Left lung (tissue), 10 donors: Measurements from ENCODE around the gene PRPF38B. TPM values are rescaled to one million over a fixed set of nuclear protein-coding genes. Genes with fewer than 3 reads are reported as not detected.

ENCODE experiments used
- ATAC-seq: fragments of 200-7000 bp; cut with Tn5 transposase; one replicate; pipeline ENCODE4 v1.9.1; 2020; ENCODE audit warnings: moderate library complexity
- DNase-seq, 4 donors: peaks; one replicate each; pipeline ENCODE4 v3.0.0-alpha.2; 2013 to 2020
- H3K27ac ChIP-seq, 2 donors: fragments of 200-600 bp; sonication (generic) in 1 of 2; one replicate each; pipeline versions ENCODE4 v1.5.0 to v1.8.0; 2020 to 2021
- H3K27me3 ChIP-seq, 2 donors: fragments of 200-600 bp; sonication (generic) in 1 of 2; one replicate each; pipeline versions ENCODE4 v1.5.0 to v1.8.0; 2020 to 2021
- H3K36me3 ChIP-seq, 2 donors: fragments of 200-600 bp; sonication (generic) in 1 of 2; one replicate each; pipeline versions ENCODE4 v1.5.0 to v1.8.0; 2020 to 2021
- H3K4me1 ChIP-seq, 2 donors: fragments of 200-600 bp; one replicate each; pipeline ENCODE4 v1.8.0; 2021
- H3K4me3 ChIP-seq, 2 donors: fragments of 200-600 bp; sonication (generic) in 1 of 2; one replicate each; pipeline versions ENCODE4 v1.5.0 to v1.8.0; 2020 to 2021; ENCODE audit warnings: mild to moderate bottlenecking in 1 of 2
- H3K9me3 ChIP-seq, 2 donors: fragments of 200-600 bp; sonication (generic) in 1 of 2; one replicate each; pipeline versions ENCODE4 v1.5.0 to v1.8.0; 2020 to 2021
- CTCF ChIP-seq, 2 donors: fragments of 200-600 bp; sonication (generic) in 1 of 2; IDR thresholded peaks; one replicate each; pipeline versions ENCODE4 v1.5.0 to v1.8.0; 2021; ENCODE audit warnings: antibody characterized with exemption in 2 of 2
- intact Hi-C, 2 donors: fragments of 100-400 bp; cut with DNase I; formaldehyde crosslinking; loops; one replicate each; pipeline versions ENCODE4 v1.11.2 to v1.14.2; 2022
- polyA plus RNA-seq, 6 donors: library from polyadenylated mRNA; unstranded; fragments of 120-200 nt; gene quantifications; one replicate each; pipeline ENCODE4 v1.2.1, GENCODE V29; 2013; ENCODE audit not compliant: insufficient read length in 6 of 6
- total RNA-seq, 2 donors: library from RNA; stranded (reverse); fragmentation: NEBNext Ultra II Directional; extraction: Animal tissue kit (Norgen Biotek cat#: 25700); gene quantifications; one replicate each; pipeline ENCODE4 v1.2.1, GENCODE V29; 2021
- donor health status: DM: no; HTN: yes; CAD: no.
- donor health status: DM: no; HTN: no; CAD: no.

PRPF38B gene
- total and polyA plus RNA-seq, 8 donors, result 24.7 to 95.5 (median 86.2) TPM

- Histone ChIP-seq H3K9me3 (no peaks in the 10 kb centered on the region), H3K4me3 (no peak overlapping the region), H3K4me1 (no peaks in the 10 kb centered on the region), H3K27ac (no peak overlapping the region), H3K27me3 (peaks cover 0 to 4% of the 10 kb centered on the region in 2 donors), H3K36me3 (no peaks in the 10 kb centered on the region)
- peak in 1 of 2 donors; percentile 16 for TF ChIP-seq CTCF (IDR thresholded peaks at IDR 0.05)
- no peak for ATAC-seq
- DNase-seq, result no peak
- intact Hi-C loops, result no loop called here
These were observed 16.9 kb downstream of the PRPF38B start for GRCh38 chr1:108708691-108709660.

GRCh38 chr1:108712606-108713150, 20.6 kb downstream of the PRPF38B start, which contains the start of gene FNDC7:
Gene FNDC7 (plus strand): TSS chr1:108712908. CDS start chr1:108712934, 26 bp downstream.
- no peak for DNase-seq
- no peak for ATAC-seq
- H3K36me3 ChIP-seq, result no peaks in the 10 kb centered on the region
- no peaks in the 10 kb centered on the region for H3K9me3 ChIP-seq
- intact Hi-C loops, result no loop called here
- H3K27ac ChIP-seq, result no peak within 1 kb of the TSS
- H3K27me3 ChIP-seq, result peaks cover 0 to 5% of the 10 kb centered on the region in 2 donors
- TF ChIP-seq CTCF (IDR thresholded peaks at IDR 0.05), result no peak
- H3K4me3 ChIP-seq, result no peak within 1 kb of the TSS
- no peaks in the 10 kb centered on the region for H3K4me1 ChIP-seq

GRCh38 chr1:108715932-108716331, 23.8 kb downstream of the PRPF38B start:
- no peak for ATAC-seq
- no peak overlapping the region for H3K4me3 ChIP-seq
- no peaks in the 10 kb centered on the region for H3K9me3 ChIP-seq
- no peaks in the 10 kb centered on the region for H3K36me3 ChIP-seq
- no peak for TF ChIP-seq CTCF (IDR thresholded peaks at IDR 0.05)
- no peak overlapping the region for H3K27ac ChIP-seq
- intact Hi-C loops, result no loop called here
- H3K27me3 ChIP-seq, result peaks cover 0 to 8% of the 10 kb centered on the region in 2 donors
- H3K4me1 ChIP-seq, result no peaks in the 10 kb centered on the region
- no peak for DNase-seq

GRCh38 chr1:108716437-108717230, 24.5 kb downstream of the PRPF38B start:
- Histone ChIP-seq H3K27ac (no peak overlapping the region), H3K4me1 (peaks cover 0 to 2% of the 10 kb centered on the region in 2 donors), H3K27me3 (peaks cover 0 to 8% of the 10 kb centered on the region in 2 donors), H3K36me3 (no peaks in the 10 kb centered on the region), H3K9me3 (no peaks in the 10 kb centered on the region), H3K4me3 (no peak overlapping the region)
- intact Hi-C loops, result no loop called here
- TF ChIP-seq CTCF (IDR thresholded peaks at IDR 0.05), result no peak
- ATAC-seq (no peak), DNase-seq (no peak)
